HG02870 (cell line): ENCODE data around the gene DDB1.

Source experiments
- ATAC-seq: cut with Tn5 transposase; IDR thresholded peaks from one replicate; pipeline ENCODE4 v1.9.1; 2021; ENCODE audit warnings: mild to moderate bottlenecking, moderate library complexity; ENCODE audit not compliant: unreplicated experiment

Gene DDB1

GRCh38 chr11:61337706-61338470 lies 5.0 kb upstream of the DDB1 start:
- ATAC-seq: no peak

GRCh38 chr11:61336171-61336935 lies 3.4 kb upstream of the DDB1 start:
- ATAC-seq: peak; percentile 46

- ATAC-seq: no peak
These were observed 2.4 kb upstream of the DDB1 start for GRCh38 chr11:61335355-61335710.

GRCh38 chr11:61334434-61335354 lies 1.8 kb upstream of the DDB1 start:
- ATAC-seq: no peak

- no peak for ATAC-seq
These were observed 887 bp upstream of the DDB1 start for GRCh38 chr11:61333550-61334433.

GRCh38 chr11:61332281-61332796 lies 566 bp downstream of the DDB1 start:
- no peak for ATAC-seq

GRCh38 chr11:61331651-61332050 lies 1.3 kb downstream of the DDB1 start:
- ATAC-seq: no peak

GRCh38 chr11:61329871-61330270 lies 3.0 kb downstream of the DDB1 start:
- no peak for ATAC-seq

- ATAC-seq: no peak
These were observed 4.6 kb downstream of the DDB1 start for GRCh38 chr11:61328351-61328750.

GRCh38 chr11:61327669-61328071 lies 5.2 kb downstream of the DDB1 start:
- ATAC-seq: no peak

GRCh38 chr11:61325649-61326414 lies 7.1 kb downstream of the DDB1 start:
- ATAC-seq: no peak

GRCh38 chr11:61315260-61315659 lies 17.6 kb downstream of the DDB1 start:
- no peak for ATAC-seq

- ATAC-seq: no peak
These were observed 22.2 kb downstream of the DDB1 start for GRCh38 chr11:61310749-61311148.

GRCh38 chr11:61309739-61310138 lies 23.2 kb downstream of the DDB1 start:
- ATAC-seq: no peak

- ATAC-seq: no peak
These were observed 23.8 kb downstream of the DDB1 start for GRCh38 chr11:61309141-61309540.

- no peak for ATAC-seq
These were observed 25.6 kb downstream of the DDB1 start for GRCh38 chr11:61307354-61307753.

- no peak for ATAC-seq
These were observed 26.7 kb downstream of the DDB1 start for GRCh38 chr11:61306221-61306620.

GRCh38 chr11:61305417-61305816 lies 27.5 kb downstream of the DDB1 start:
- no peak for ATAC-seq

GRCh38 chr11:61303725-61304124 lies 29.2 kb downstream of the DDB1 start:
- ATAC-seq: no peak
